Activated T-cell treated with anti-CD3 and anti-CD28 coated beads for 48 hours (primary cell): ENCODE results near the gene HOMER1.
A peak's percentile ranks its signal among the peaks of the same experiment; 100 is the strongest.

ENCODE experiments used
- DNase-seq: peaks from one replicate; pipeline ENCODE4 v3.0.0-alpha.2; 2020; ENCODE audit warnings: low read depth

Gene HOMER1, protein sequence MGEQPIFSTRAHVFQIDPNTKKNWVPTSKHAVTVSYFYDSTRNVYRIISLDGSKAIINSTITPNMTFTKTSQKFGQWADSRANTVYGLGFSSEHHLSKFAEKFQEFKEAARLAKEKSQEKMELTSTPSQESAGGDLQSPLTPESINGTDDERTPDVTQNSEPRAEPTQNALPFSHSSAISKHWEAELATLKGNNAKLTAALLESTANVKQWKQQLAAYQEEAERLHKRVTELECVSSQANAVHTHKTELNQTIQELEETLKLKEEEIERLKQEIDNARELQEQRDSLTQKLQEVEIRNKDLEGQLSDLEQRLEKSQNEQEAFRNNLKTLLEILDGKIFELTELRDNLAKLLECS

DNA sequence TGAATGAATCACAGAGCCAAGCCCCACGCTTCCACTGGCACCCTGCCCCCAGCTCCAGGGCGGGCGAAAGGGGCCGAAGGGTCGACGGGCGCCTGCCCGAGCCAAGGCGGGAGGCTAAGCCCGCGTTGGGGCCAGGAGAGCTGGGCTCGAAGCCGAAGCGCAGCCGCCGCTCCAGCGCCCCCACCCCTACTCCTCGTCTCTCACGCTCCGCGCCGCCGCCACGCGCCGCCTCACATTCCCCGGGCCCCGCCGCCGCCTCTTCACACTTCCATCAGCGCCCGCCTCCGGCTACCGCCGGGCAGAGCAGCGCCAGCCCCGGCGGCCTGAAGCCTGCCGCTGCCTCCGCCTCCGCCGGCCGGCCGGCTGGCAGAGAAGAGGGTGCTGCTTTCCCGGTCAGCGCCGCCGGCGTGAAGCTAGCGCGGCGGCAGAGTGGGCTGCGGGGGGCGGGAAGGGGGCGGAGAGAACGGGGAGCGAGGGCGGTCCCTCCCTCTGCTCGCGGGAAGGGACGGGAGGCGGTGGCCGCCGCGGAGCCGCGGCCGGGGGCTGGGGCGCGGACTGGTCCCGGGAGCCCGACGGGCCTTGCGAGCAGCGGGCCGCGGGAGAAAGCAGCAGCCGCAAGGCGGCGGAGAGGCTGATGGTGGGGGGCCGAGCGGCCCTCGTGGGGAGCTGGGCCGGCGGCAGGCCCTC, at the start of gene HOMER1:
HOMER1 (minus strand) TSS at position 431 of the 687 bp plus-strand sequence. CDS start 1,360 bp downstream, outside the sequence.
- DNase-seq: peak; percentile 67

DNA sequence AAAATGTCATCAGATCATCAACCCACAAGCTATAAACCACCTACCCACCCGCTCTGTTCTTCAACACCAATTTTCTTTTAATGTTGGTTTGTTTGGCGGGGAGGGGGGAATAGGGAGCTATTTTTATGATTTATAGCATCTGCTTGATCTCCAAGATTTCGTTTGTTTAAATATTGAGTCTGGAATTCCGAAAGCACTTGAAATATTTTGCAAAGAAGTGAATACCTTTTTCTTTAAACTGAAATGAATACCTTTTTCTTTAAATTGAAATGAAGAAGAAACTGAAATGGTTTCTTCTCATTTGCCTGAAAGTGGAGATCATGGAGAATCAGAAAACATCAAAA, 49.3 kb upstream of the HOMER1 start:
- DNase-seq: no peak

DNA sequence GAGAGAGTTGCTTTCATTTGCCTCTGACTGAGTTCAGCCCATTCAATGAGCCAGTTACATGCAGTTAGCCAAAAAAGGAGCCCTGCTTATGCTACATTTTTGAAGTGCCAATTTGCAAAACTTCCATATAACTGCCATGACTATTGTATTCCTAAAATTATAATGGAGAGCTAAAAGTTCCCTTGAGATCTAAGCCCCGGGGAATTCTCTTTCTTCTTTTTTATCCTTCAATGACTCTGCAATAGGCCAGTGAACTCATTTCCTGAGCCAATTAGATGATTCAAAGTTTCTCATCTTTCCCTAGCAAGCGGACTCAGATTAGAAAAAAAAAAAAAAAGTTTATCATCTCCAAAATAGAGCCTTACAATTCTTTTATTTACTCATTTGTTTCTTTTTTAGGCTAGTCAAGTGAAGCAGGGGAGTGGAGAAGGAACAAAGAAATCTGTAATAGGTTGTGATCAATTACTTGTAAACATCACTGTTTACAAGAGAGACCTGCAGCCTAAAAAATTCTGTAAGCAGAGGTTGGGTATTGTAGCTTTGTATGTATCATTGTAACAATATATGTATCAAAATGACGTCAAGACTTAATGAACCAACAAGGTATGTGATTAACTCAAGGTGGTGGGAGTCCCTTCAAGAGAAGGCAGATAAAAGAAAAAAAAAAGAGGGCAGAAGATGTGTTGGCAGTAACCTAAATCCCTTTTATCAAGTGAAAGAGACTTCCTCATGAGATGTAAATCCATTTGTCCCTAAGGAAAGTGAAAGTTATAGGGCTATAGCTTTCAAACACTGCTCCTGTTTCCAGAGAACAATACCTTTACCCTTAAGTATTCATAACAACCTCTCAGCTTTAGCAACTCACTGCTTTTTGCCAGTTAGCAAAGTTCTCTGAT, 48.7 kb upstream of the HOMER1 start:
- DNase-seq: no peak

DNA sequence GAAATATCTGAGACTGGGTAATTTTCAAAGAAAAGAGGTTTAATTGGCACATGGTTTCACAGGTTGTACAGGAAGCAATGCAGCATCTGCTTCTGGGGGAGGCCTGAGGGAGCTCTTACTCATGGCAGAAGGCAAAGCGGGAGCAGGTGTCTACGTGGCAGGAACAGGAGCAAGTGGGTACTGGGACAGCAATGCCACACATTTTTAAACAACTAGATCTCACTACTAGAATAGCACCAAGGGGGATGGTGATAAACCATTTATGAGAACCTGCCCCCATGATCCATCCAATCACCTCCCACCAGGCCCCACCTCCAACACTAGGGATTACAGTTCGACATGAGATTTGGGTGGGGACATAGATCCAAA, 47.6 kb upstream of the HOMER1 start:
- DNase-seq: peak; percentile 18

DNA sequence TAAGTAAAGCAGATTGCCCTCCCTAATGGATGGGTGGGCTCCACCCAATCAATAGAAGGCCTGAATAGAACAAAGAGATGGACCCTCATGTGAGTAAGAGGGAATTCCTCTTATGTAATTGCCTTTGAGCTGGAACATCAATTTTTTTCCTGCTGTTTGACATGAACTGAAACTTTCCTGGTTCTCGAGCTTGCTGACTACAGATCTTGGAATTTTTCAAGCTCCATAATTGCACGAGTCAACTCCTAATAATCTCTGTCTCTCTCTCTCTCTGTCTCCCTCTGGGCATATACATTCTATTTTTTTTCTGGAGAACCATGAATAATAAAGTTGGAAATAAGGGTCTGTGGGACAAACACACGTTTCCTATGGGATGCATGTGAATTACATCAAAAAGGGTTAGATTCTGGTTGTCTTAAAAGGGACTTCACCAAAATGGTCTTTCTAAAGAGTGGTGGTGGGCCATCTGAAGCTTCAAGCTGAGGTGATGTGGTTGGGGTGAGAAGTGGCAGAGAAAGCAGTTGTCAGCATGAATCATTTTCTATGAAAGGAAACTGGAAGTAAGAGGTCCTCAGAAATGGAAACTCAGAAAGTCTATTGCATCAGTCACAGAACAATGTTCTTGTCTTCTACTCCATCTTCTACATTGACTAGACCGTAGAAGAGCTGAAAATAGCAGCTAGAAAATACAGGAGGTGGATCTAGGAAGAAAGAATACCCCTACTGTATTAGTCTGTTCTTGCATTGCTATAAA, 47.0 kb upstream of the HOMER1 start:
- peak; percentile 9 for DNase-seq

DNA sequence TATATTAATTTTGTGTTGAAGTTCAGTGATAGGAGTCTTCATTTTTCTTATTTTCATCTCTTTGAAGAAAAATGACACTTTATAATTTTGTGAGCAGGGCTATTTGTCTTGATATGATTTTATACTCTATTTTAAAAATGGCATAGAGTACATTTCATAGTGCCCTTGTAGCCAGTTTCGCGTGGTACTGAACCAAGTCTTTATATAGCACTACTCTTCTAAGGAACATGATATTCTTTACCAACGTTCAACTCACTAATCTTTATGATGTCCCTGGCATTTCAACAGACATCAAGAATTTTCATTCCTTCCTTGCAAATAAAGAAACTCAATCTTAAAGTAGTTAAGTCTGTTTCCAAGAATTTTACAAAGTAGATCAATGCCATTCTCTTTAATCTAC, 41.5 kb upstream of the HOMER1 start:
- no peak for DNase-seq

DNA sequence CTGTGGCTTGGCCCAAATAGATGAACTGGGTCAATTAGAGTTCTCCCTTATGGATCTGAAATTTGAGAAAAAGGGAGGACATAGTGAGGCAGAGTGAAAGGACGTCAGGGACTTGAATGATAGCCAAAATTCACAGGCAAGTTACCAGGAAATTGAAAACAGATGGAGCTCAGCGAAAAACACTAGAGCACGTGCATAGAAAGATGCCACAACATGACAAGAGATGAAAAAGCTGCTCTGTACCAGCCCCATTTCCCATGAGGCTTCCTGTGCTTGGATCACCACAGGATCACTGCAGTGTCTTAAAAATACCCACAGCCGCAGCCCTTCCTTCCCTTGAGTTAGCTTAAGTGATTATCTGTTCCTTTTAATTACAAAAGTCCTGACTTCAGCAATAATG, 39.0 kb upstream of the HOMER1 start:
- no peak for DNase-seq

DNA sequence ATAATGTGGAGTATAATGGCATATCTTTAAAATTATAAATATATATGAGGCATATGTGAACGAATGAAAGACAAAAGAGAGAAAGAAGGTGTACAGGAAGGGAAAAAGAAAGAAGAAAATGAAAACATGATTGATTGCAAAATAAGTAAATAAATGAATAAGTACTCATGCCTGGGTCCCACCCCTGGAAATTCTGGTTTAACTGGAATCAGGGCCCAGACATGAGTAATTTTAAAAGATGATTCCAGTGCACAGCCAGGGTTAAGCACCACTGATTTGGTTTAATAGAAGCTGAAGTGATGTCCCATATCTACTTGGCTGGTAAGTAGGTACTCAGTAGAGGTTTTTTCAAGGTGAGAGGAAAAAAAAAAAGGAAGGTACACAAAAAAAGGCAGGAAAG, 34.0 kb upstream of the HOMER1 start:
- no peak for DNase-seq

DNA sequence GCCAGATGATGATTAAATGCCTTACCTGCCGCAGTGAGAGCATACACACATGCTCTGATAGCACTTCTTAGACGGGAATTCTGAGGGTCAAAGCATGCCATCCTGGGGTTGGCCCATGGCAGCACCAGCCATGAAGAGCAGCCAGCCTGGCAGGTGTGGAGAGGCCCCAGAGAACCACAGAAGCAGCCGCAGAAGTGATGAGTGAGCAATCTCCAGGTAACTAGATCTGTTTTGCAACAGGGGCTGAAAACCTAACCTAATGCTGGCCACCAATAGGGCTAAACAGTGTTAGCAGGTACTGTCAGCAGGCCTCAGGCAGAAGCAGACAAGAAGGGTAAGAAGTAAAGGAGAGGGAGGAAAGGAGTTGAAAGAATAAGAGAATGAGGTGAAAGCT, 33.5 kb upstream of the HOMER1 start:
- no peak for DNase-seq

DNA sequence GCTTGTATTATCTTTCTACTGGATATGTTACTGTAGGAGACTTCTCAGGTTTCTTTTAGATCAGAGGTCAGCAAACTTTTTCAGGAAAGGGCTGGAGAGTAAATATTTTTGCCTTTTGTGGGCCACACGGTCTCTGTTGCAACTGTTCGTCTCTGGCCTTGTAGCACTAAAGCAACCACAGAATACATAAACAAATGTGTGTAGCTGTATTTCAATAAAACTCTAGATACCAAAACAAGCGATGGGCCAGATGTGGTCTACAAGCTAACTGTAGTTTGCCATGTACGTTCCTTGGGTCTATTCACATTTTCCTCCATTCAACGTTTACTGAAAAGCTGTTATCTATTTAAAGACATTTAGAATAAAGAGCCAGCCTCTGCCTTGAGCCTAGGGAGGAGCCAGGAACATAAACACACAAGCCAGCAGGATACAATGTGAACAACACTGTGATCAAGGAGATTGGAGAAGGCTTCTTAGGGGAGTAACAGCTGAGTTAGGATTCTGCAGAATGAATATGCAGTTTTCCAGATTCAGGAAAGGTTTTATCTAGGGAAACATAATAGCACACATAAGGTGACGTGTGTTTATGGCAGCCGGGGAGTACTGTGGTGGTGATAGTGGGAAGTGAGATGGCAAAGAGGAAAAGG, 33.0 kb upstream of the HOMER1 start:
- DNase-seq: no peak

DNA sequence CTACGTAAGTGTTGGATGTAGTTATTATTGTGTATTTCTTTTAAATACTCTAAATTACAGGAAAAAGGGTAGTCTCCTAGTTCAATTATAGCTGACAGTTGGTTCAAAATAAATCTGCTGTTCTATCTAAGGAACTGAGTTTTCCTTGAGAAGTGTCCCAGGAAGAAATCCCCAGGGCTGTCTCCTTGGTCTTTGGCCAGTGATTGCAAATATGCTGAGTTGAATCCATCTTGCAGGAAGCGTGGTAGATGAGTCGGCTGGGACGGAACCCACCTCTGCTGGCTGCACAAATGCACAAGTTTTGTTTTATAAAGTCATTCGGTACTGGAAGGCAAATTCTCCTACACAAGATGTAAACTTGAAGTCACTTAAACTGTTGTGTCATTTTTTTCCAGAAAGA, 30.2 kb upstream of the HOMER1 start:
- no peak for DNase-seq

DNA sequence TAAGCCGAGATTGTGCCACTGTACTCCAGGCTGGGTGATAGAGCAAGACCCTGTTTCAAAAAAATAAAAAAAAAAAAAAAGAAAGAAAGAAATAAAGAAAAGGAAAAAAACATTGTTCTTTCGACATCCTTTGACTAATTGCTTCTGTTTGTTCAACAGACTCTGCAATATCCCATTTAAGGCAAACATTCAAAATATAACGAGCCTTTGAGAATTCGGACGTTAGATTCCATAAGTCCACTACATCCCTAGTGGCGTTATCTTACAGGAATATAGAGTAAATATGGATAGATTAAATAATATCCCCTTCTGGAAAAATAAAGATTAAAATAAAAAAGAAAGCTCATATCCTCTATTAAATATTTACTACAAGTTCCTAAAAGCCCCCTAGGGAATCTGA, 27.0 kb upstream of the HOMER1 start:
- DNase-seq: no peak

DNA sequence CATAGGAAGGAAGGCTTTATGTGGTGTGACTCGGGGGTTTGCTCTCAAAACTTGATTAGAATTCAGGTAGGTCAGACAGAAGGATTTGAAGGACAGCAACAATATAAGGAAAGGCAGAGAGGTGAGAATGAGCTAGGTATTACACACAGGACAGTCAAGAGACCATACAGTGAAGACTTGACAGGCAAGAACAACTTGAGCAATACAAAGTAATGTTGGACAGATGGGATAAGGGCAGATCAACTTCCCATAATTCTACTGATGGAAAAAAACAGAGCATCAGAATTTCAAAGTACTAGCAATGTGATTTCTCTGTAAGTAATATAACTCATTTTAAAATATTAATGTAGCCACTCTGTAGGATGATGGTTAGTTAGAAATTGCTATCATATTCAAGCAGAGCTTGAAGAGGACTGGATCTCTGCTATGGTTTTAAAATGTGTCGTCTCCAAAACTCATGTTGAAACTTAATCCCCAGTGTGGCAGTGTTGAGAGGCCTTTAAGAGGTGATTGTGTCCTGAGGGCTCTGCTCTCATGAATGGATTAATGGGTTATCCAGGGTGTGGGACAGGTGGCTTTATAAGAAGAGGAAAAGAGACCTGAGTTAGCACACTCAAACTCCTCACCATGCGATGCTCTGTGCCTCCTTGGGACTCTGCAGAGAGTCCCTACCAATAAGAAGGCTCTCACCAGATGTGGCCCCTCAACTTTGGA, 22.4 kb upstream of the HOMER1 start:
- DNase-seq: no peak

DNA sequence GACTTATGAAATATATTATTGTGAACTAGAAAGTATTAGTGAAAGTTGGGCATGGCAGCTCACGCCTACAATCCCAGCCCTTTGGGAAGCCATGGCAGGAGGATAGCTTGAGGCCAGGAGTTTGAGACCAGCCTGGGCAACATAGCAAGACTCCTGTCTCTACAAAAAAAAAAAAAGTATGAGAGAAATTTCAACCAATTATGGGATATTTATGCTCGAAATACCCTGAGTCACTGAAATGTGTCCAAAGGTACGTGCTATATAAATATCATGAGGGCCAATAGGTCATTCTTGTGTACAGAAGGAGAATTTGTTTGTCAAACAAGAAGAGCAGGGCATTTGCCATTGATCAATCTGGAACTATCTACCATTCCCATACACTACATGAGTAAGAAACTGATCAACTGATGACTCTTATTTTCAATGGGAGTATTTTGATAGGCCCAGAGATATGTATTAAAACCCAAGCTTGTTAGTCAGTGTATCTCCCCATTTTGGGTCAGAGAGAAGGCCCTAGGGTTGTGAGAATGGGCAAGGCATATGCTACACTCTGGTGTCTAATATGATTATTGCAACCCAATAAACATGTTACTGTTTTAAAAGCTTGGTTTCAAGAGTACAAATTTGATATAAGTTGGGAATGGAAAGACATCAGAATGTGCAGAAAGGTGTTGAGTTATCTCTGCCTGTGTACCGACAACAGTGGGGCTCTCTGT, 21.7 kb upstream of the HOMER1 start:
- no peak for DNase-seq

DNA sequence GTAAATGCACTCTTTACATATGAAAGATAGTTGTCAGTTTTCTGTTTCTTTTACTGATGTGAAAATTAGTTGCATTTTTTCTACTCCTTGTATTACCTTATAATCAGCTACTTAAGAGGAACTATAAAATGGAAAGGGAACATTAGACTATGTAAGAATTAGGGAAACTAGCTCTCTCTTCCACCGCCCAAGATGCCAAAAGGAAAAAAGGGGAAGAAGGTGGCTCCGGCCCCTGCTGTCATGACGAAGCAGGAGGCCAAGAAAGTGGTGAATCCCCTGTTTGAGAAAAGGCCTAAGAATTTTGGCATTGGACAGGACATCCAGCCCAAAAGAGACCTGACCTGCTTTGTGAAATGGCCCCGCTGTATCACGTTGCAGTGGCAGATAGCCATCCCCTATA, 15.2 kb upstream of the HOMER1 start:
- DNase-seq: no peak

DNA sequence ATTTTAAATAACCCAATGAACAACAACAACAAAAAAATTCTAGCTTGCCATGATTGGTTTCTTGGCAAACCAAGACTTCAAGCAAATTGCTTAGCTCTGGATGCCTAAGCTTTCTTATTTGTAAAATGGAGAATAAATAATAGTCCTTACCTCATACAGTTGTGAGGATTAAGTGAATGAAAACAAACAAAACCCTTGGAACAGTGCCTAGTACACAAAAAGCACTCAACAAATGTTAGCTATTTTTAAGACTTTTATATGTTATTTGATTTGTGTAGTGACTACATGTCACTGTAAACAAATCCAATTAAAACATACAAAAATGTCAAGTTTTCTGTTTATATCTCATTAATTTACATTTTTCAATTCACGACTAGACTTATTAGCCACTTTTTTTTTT, 13.5 kb upstream of the HOMER1 start:
- DNase-seq: no peak

DNA sequence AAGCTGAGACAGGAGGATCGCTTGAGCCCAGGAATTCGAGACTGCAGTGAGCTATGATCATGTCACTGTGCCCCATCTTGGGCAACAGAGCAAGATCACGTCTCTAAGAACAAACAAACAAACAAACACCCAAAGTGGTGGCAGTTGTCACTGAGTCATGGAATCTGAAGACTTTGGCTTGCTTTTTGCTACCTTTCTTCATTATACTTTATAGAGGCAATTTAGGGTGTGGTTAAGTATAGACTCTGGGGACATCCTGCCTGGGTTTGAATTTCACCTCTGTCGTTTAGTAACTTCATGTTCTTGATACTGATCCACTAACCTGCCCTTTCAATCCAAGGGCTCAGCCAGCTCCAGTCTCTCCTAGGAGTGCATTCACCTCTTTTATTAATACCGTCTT, 13.0 kb upstream of the HOMER1 start:
- DNase-seq: no peak

DNA sequence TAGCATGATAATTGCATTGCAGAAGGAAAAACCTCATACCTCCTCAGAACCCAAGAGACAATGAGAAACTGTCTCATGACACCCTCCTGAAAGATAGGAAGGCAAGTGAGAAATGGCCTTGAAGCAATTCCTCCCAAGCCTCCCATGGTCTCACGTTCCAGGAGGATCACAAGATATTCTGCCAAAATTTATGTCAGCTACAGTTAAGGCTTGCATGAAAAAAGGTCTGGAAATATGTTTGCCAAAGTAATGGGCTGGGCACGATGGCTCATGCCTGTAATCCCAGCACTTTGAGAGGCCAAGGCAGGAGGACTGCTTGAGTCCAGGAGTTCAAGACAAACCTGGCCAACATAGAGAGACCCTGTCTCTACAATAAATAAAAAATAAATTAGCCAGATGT, 12.6 kb upstream of the HOMER1 start:
- DNase-seq: no peak

DNA sequence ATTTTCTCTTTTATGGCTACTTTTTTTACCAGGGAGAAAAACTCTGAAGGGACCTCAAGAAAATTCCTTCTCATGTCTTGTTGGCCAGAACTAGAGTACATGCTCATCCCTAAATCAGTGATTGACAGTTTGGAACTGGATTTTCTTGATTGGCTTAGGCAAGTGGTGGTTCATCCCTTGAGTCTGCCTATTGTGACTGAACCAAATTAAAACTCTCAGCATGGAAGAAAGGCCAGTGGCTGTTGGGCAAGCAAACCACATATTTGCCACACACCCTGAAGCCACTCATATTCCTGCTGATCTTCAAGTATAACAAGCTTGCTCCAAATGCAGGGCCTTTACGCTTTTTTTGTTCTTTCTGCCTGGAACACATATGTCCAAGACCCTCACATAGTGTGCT, 7.2 kb upstream of the HOMER1 start:
- DNase-seq: no peak

DNA sequence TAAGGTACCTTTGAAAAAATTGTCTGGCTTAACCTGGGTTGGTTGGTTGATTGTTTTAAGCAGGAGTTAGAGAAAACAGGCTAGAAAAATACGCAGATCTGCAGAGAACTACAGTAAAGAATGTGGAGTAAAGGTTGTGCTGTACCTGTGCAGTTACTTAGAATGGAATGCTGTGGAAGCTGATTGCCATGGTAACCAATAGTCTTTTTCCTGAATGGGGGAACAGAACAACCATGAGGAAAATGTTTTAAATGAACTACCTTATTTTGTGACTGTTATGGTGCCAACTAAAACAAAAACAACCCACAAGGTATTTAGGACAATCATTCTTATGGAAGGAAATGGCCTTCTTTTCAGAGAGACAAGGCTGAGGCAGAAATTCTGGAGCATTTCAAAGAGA, 4.8 kb upstream of the HOMER1 start:
- DNase-seq: no peak
